Esophagus squamous epithelium (tissue), 5 donors: Measurements from ENCODE around the gene KRT6B. TPM values are rescaled to one million over a fixed set of nuclear protein-coding genes. Genes with fewer than 3 reads are reported as not detected.
"Not testable (repeated sequence)": the region's sequence is repeated elsewhere in the genome, so short reads cannot be mapped to it uniquely, and the experiment has no call there.

Experiments used
- DNase-seq: peaks from one replicate; lab custom pipeline; 2025; lab: John Stamatoyannopoulos, UW
- H3K27ac ChIP-seq, 4 donors: fragments of 200-600 bp; sonication (generic); one replicate each; pipeline ENCODE4 v1.5.1; 2016 to 2019; ENCODE audit warnings: mild to moderate bottlenecking in 1 of 4
- H3K27me3 ChIP-seq, 4 donors: fragments of 200-600 bp; sonication (generic); 1 replicate in 3 of 4; 2 replicates in 1 of 4; pipeline versions ENCODE4 v1.5.1 to v1.6.0; 2017 to 2021; ENCODE audit warnings: antibody characterized with exemption in 1 of 4
- H3K36me3 ChIP-seq, 3 donors: fragments of 200-600 bp; sonication (generic); one replicate each; pipeline ENCODE4 v1.5.1; 2016 to 2019
- H3K4me1 ChIP-seq, 3 donors: fragments of 200-600 bp; sonication (generic); one replicate each; pipeline ENCODE4 v1.5.1; 2017 to 2019
- H3K4me3 ChIP-seq, 4 donors: fragments of 200-600 bp; sonication (generic); 1 replicate in 3 of 4; 2 replicates in 1 of 4; pipeline ENCODE4 v1.5.1; 2016 to 2019; ENCODE audit warnings: mild to moderate bottlenecking in 2 of 4, moderate library complexity in 1 of 4
- H3K9me3 ChIP-seq, 3 donors: fragments of 200-600 bp; sonication (generic); one replicate each; pipeline ENCODE4 v1.5.1; 2016 to 2019
- CTCF ChIP-seq, 6 experiments: fragments of 450-650 bp in 4 of 6; fragments of 200-600 bp in 2 of 6; sonication (generic) in 2 of 6; IDR thresholded peaks; one replicate each; pipeline ENCODE4 v1.5.1; 2016 to 2019; ENCODE audit warnings: antibody characterized with exemption in 6 of 6, mild to moderate bottlenecking in 4 of 6, moderate library complexity in 4 of 6
- POLR2A ChIP-seq, 4 donors: fragments of 450-650 bp; IDR thresholded peaks; one replicate each; pipeline ENCODE4 v1.6.1; 2017; ENCODE audit warnings: antibody characterized with exemption in 4 of 4, mild to moderate bottlenecking in 4 of 4, moderate library complexity in 3 of 4
- WGBS, 2 donors: methylation state at CpG; one replicate each; pipeline ENCODE4 v1.1.5; 2018; 5-methylcytosine and 5-hydroxymethylcytosine counted together
- intact Hi-C: fragments of 100-400 bp; cut with DNase I; formaldehyde crosslinking; loops from one replicate; pipeline ENCODE4 v1.15.0; 2022
- total RNA-seq, 4 donors: library from RNA; depleted of rRNA; stranded (reverse); fragments of >200 nt; gene quantifications; one replicate each; pipeline ENCODE4 v1.1.0, GENCODE V29; 2016
- donor health status: DM: yes; HTN: yes; CAD: no.

The KRT6B gene
- total RNA-seq, 4 donors from 2014 or later = 308 to 3,585 (median 1,609) TPM

GRCh38 chr12:52494100-52494499, 42.2 kb upstream of the KRT6B start:
- Histone ChIP-seq H3K4me1 (peaks cover 30 to 52% (median 33%) of the 10 kb centered on the region in 3 donors), H3K27ac (peak overlapping the region; percentile 53 to 81 (median 72)), H3K9me3 (no peaks in the 10 kb centered on the region), H3K36me3 (peaks cover 0 to 14% (median 0%) of the 10 kb centered on the region in 3 donors), H3K4me3 (no peak overlapping the region), H3K27me3 (no peaks in the 10 kb centered on the region)
- intact Hi-C loops = loop anchor here (10.0 kb wide), 1 partner anchor 99 kb away; no protein-coding TSS in a partner anchor
- DNase-seq = no peak
- TF ChIP-seq POLR2A (IDR thresholded peaks at IDR 0.05) = no peak
- TF ChIP-seq CTCF (IDR thresholded peaks at IDR 0.05) = no peak
- WGBS, 2 donors = 50 to 76% methylated on average over 1 of the region's 1 CpG

GRCh38 chr12:52493172-52493571, 41.2 kb upstream of the KRT6B start, which contains the start of gene KRT6A:
Gene KRT6A, minus strand, starts transcription at chr12:52493257. Its CDS starts 69 bp downstream, at chr12:52493188.
- Histone ChIP-seq H3K9me3 (no peaks in the 10 kb centered on the region), H3K4me1 (peaks cover 30 to 52% (median 33%) of the 10 kb centered on the region in 3 donors), H3K27me3 (no peaks in the 10 kb centered on the region), H3K36me3 (peaks cover 0 to 23% (median 0%) of the 10 kb centered on the region in 3 donors), H3K27ac (peak within 1 kb of the TSS; percentile 65 to 81 (median 80)), H3K4me3 (peak within 1 kb of the TSS; percentile 35 to 61 (median 42))
- WGBS, 2 donors = 25 to 35% methylated on average over 2 of the region's 2 CpGs
- intact Hi-C loops = loop anchor here (10.0 kb wide), 1 partner anchor 98 kb away; no protein-coding TSS in a partner anchor
- DNase-seq = no peak
- no peak for TF ChIP-seq CTCF (IDR thresholded peaks at IDR 0.05)
- TF ChIP-seq POLR2A (IDR thresholded peaks at IDR 0.05) = peak in 1 of 4 donors; percentile 57

- WGBS, 2 donors = no CpG with 5 or more reads among the region's 6 CpGs
These were observed 40.5 kb upstream of the KRT6B start for GRCh38 chr12:52492405-52492804.

GRCh38 chr12:52491495-52491894, 39.5 kb upstream of the KRT6B start:
- 49 to 67% methylated on average over 2 to 6 of the region's 8 CpGs for WGBS, 2 donors
- Histone ChIP-seq H3K27ac (peak overlapping the region; percentile 19 to 80 (median 66)), H3K36me3 (peaks cover 0 to 37% (median 0%) of the 10 kb centered on the region in 3 donors), H3K4me3 (peak overlapping the region in 3 of 4 donors; percentile 39 to 61 (median 45)), H3K4me1 (peaks cover 28 to 46% (median 31%) of the 10 kb centered on the region in 3 donors)
- not testable (repeated sequence) for H3K27me3 ChIP-seq, DNase-seq, H3K9me3 ChIP-seq
- intact Hi-C loops = loop anchor here (10.0 kb wide), 1 partner anchor 97 kb away; no protein-coding TSS in a partner anchor
- TF ChIP-seq POLR2A (IDR thresholded peaks at IDR 0.05) = peak in 1 of 4 donors; percentile 6

More at GRCh38 chr12:52492405-52492804, 40.5 kb upstream of the KRT6B start:
- H3K9me3 ChIP-seq, DNase-seq, H3K27me3 ChIP-seq: not testable (repeated sequence)
- peaks cover 30 to 52% (median 33%) of the 10 kb centered on the region in 3 donors for H3K4me1 ChIP-seq
- H3K36me3 ChIP-seq = peaks cover 0 to 31% (median 0%) of the 10 kb centered on the region in 3 donors
- peak overlapping the region; percentile 62 to 81 (median 74) for H3K27ac ChIP-seq
- peak overlapping the region; percentile 35 to 61 (median 42) for H3K4me3 ChIP-seq
- intact Hi-C loops = loop anchor here (10.0 kb wide), 1 partner anchor 98 kb away; no protein-coding TSS in a partner anchor

GRCh38 chr12:52488736-52489135, 36.8 kb upstream of the KRT6B start:
- peaks cover under 1 to 19% (median 3%) of the 10 kb centered on the region in 3 donors for H3K4me1 ChIP-seq
- H3K27me3 ChIP-seq = no peaks in the 10 kb centered on the region
- no peaks in the 10 kb centered on the region for H3K9me3 ChIP-seq
- no peak overlapping the region for H3K27ac ChIP-seq
- DNase-seq = no peak
- intact Hi-C loops = no loop called here
- TF ChIP-seq CTCF (IDR thresholded peaks at IDR 0.05) (no peak), POLR2A (IDR thresholded peaks at IDR 0.05) (no peak)
- no peak overlapping the region for H3K4me3 ChIP-seq
- H3K36me3 ChIP-seq = peaks cover 0 to 37% (median 0%) of the 10 kb centered on the region in 3 donors

- H3K4me3 ChIP-seq, intact Hi-C loops, DNase-seq, H3K9me3 ChIP-seq, H3K27ac ChIP-seq, H3K27me3 ChIP-seq: not testable (repeated sequence)
- 58 to 70% methylated on average over 2 of the region's 15 CpGs for WGBS, 2 donors
- Histone ChIP-seq H3K4me1 (peaks cover 0 to 15% (median 0%) of the 10 kb centered on the region in 3 donors), H3K36me3 (peaks cover 0 to 37% (median 0%) of the 10 kb centered on the region in 3 donors)
- TF ChIP-seq POLR2A (IDR thresholded peaks at IDR 0.05) = peak in 2 of 4 donors; percentile 1 to 10
These were observed 35.9 kb upstream of the KRT6B start for GRCh38 chr12:52487744-52488443.
